Lung (tissue), 13 donors: ENCODE results near the gene MAGEH1. TPM values are rescaled to one million over a fixed set of nuclear protein-coding genes. Genes with fewer than 3 reads are reported as not detected.

Source experiments
- ATAC-seq: fragments of 200-7000 bp; cut with Tn5 transposase; one replicate; pipeline ENCODE4 v1.9.1; 2020; ENCODE audit warnings: moderate number of reproducible peaks; ENCODE audit not compliant: insufficient read depth, low FRiP score
- DNase-seq, 3 donors: peaks; one replicate each; pipeline ENCODE4 v3.0.0-alpha.2; 2013 to 2017
- H3K27ac ChIP-seq, 2 donors: one replicate each; pipeline ENCODE4 v1.5.1; 2013; ENCODE audit warnings: mild to moderate bottlenecking in 2 of 2, moderate library complexity in 2 of 2, control low read depth in 1 of 2, inconsistent platforms in 1 of 2, low read depth in 1 of 2, low read length in 1 of 2
- H3K27me3 ChIP-seq, 3 donors: one replicate each; pipeline ENCODE4 v1.5.1; 2013; ENCODE audit warnings: low read length in 2 of 3; ENCODE audit not compliant: control insufficient read depth in 3 of 3, insufficient read depth in 3 of 3
- H3K36me3 ChIP-seq, 4 donors: one replicate each; pipeline ENCODE4 v1.5.1; 2013; ENCODE audit warnings: low read length in 4 of 4, mild to moderate bottlenecking in 1 of 4, moderate library complexity in 1 of 4; ENCODE audit not compliant: control insufficient read depth in 4 of 4, insufficient read depth in 4 of 4
- H3K4me1 ChIP-seq, 5 donors: one replicate each; pipeline ENCODE4 v1.5.1; 2013; ENCODE audit warnings: low read length in 5 of 5, mild to moderate bottlenecking in 2 of 5, moderate library complexity in 1 of 5; ENCODE audit not compliant: control insufficient read depth in 5 of 5, insufficient read depth in 5 of 5
- H3K4me3 ChIP-seq: one replicate; pipeline ENCODE4 v1.5.1; 2013; ENCODE audit warnings: mild to moderate bottlenecking, control low read depth, moderate library complexity
- H3K9ac ChIP-seq, 2 donors: one replicate each; pipeline ENCODE4 v1.5.1; 2013; ENCODE audit warnings: low read length in 2 of 2, control low read depth in 1 of 2; ENCODE audit not compliant: insufficient read depth in 1 of 2
- H3K9me3 ChIP-seq, 4 donors: one replicate each; pipeline ENCODE4 v1.5.1; 2013; ENCODE audit warnings: low read length in 3 of 4, mild to moderate bottlenecking in 1 of 4, moderate library complexity in 1 of 4; ENCODE audit not compliant: control insufficient read depth in 4 of 4, insufficient read depth in 3 of 4
- CTCF ChIP-seq: IDR thresholded peaks from 2 replicates; pipeline ENCODE4 v1.5.1; 2012; ENCODE audit warnings: mild to moderate bottlenecking; ENCODE audit errors: control extremely low read depth, extremely low read depth
- WGBS, 2 donors: extraction: QIAGEN DNeasy Blood & Tissue Kit; methylation state at CpG; one replicate each; pipeline ENCODE4 v1.1.7; 2013; 5-methylcytosine and 5-hydroxymethylcytosine counted together
- polyA plus RNA-seq, 2 donors: library from polyadenylated mRNA; stranded (reverse); fragments of 200-250 nt; gene quantifications; one replicate each; pipeline ENCODE4 v1.2.1, GENCODE V29; 2013
- small RNA-seq: library from RNA; depleted of rRNA; stranded (forward); fragments of <200 nt; gene quantifications from one replicate; pipeline ENCODE3, GENCODE V24; 2014; ENCODE audit warnings: low replicate concordance
- total RNA-seq, 2 donors: library from RNA; depleted of rRNA in 1 of 2; stranded (reverse); fragments of >200 nt in 1 of 2; gene quantifications; one replicate each; pipeline ENCODE4 v1.2.1, GENCODE V29; 2014 to 2021
- donor health status: control.
- donor health status: control.
- donor health status: Bipolar disorder and iron deficiency.
- donor health status: healthy.
- donor health status: DM: yes; HTN: yes; CAD: no.

MAGEH1 gene
- total and polyA plus RNA-seq, 4 donors, result 16.8 to 63.3 (median 24.5) TPM

- peaks cover 0 to 14% (median 0%) of the 10 kb centered on the region in 5 donors for H3K4me1 ChIP-seq
- peaks cover 0 to 2% (median 0%) of the 10 kb centered on the region in 4 donors for H3K36me3 ChIP-seq
- H3K9me3 ChIP-seq, result no peaks in the 10 kb centered on the region
- H3K4me3 ChIP-seq, result peak overlapping the region; percentile 43
- 70 to 73% methylated on average over 3 to 4 of the region's 4 CpGs for WGBS, 2 donors
- DNase-seq (no peak), ATAC-seq (no peak)
- no peak for TF ChIP-seq CTCF
- H3K27me3 ChIP-seq, result no peaks in the 10 kb centered on the region
- H3K27ac ChIP-seq, result peak overlapping the region; percentile 73 to 92
- no peak overlapping the region for H3K9ac ChIP-seq
Measured at GRCh38 chrX:55490121-55490520, 38.2 kb downstream of the MAGEH1 start.

GRCh38 chrX:55490974-55491373 is 39.0 kb downstream of the MAGEH1 start:
- Histone ChIP-seq H3K4me1 (peaks cover 0 to 14% (median 0%) of the 10 kb centered on the region in 5 donors), H3K9ac (no peak overlapping the region), H3K27me3 (no peaks in the 10 kb centered on the region), H3K9me3 (no peaks in the 10 kb centered on the region), H3K4me3 (no peak overlapping the region), H3K36me3 (peaks cover 0 to 2% (median 0%) of the 10 kb centered on the region in 4 donors), H3K27ac (no peak overlapping the region)
- 57 to 65% methylated on average over 4 of the region's 4 CpGs for WGBS, 2 donors
- ATAC-seq, result no peak
- no peak for TF ChIP-seq CTCF
- no peak for DNase-seq

Small RNA genes within 50 kb of the gene (small RNA-seq; reads per million reads assigned to genes)
- gene MIR4536-2, result not detected

Other genes with a start within 250 kb of the MAGEH1 start
- gene PAGE5, start 231.8 kb upstream of the MAGEH1 start, total RNA-seq, result not detected
- gene PAGE5, start 231.8 kb upstream of the MAGEH1 start, polyA plus RNA-seq, result not detected
- not detected for gene PAGE3, start 187.2 kb upstream of the MAGEH1 start, total RNA-seq
- not detected for gene PAGE3, start 187.2 kb upstream of the MAGEH1 start, polyA plus RNA-seq
- gene USP51, start 37.7 kb downstream of the MAGEH1 start, total RNA-seq, result 10 to 100 TPM in 1 of 2 donors, 1 to 10 TPM in 1; 4.4 to 10.2 TPM
- gene USP51, start 37.7 kb downstream of the MAGEH1 start, polyA plus RNA-seq, result 1 to 10 TPM in 1 of 2 donors, under 1 TPM in 1; 0.70 to 1.3 TPM
- not detected for gene FOXR2, start 171.3 kb downstream of the MAGEH1 start, total RNA-seq
- gene FOXR2, start 171.3 kb downstream of the MAGEH1 start, polyA plus RNA-seq, result not detected